ENCODE measurements around the gene TCAIM. TPM values are rescaled to one million over a fixed set of nuclear protein-coding genes. Genes with fewer than 3 reads are reported as not detected.

Gene TCAIM
- 10 to 100 TPM; 41.7 to 53.4 (median 49.3) TPM for polyA plus RNA-seq (ENCODE audit: insufficient read length in 4 of 4)

GRCh38 chr3:44338010-44338827 lies at the start of gene TCAIM:
Gene TCAIM, plus strand, starts transcription at chr3:44338766. Its CDS starts 16,017 bp downstream, at chr3:44354783.
- peak; percentile 93 to 97 (median 96) for DNase-seq (ENCODE audit: low read depth in 4 of 4, low spot score in 3 of 4)

GRCh38 chr3:44289882-44290462 lies 48.6 kb upstream of the TCAIM start:
- no peak for DNase-seq (ENCODE audit: low read depth in 4 of 4, low spot score in 3 of 4)

GRCh38 chr3:44292276-44292675 lies 46.3 kb upstream of the TCAIM start:
- no peak for DNase-seq (ENCODE audit: low read depth in 4 of 4, low spot score in 3 of 4)

- DNase-seq (ENCODE audit: low read depth in 4 of 4, low spot score in 3 of 4) = no peak
Measured at GRCh38 chr3:44292947-44293346, 45.6 kb upstream of the TCAIM start.

- no peak for DNase-seq (ENCODE audit: low read depth in 4 of 4, low spot score in 3 of 4)
Measured at GRCh38 chr3:44297255-44297654, 41.3 kb upstream of the TCAIM start.

- no peak for DNase-seq (ENCODE audit: low read depth in 4 of 4, low spot score in 3 of 4)
Measured at GRCh38 chr3:44301746-44302145, 36.8 kb upstream of the TCAIM start.

GRCh38 chr3:44309500-44309899 lies 29.1 kb upstream of the TCAIM start:
- DNase-seq (ENCODE audit: low read depth in 4 of 4, low spot score in 3 of 4) = no peak

GRCh38 chr3:44318891-44319311 lies 19.7 kb upstream of the TCAIM start:
- DNase-seq (ENCODE audit: low read depth in 4 of 4, low spot score in 3 of 4) = no peak

- DNase-seq (ENCODE audit: low read depth in 4 of 4, low spot score in 3 of 4) = no peak
Measured at GRCh38 chr3:44321335-44321734, 17.2 kb upstream of the TCAIM start.

- DNase-seq (ENCODE audit: low read depth in 4 of 4, low spot score in 3 of 4) = peak in 2 of 4 donors; percentile 54 to 55
Measured at GRCh38 chr3:44323341-44323955, 15.1 kb upstream of the TCAIM start.

GRCh38 chr3:44324584-44324983 lies 14.0 kb upstream of the TCAIM start:
- DNase-seq (ENCODE audit: low read depth in 4 of 4, low spot score in 3 of 4) = no peak

- DNase-seq (ENCODE audit: low read depth in 4 of 4, low spot score in 3 of 4) = no peak
Measured at GRCh38 chr3:44326019-44326418, 12.5 kb upstream of the TCAIM start.

GRCh38 chr3:44326515-44326914 lies 12.1 kb upstream of the TCAIM start:
- no peak for DNase-seq (ENCODE audit: low read depth in 4 of 4, low spot score in 3 of 4)

- DNase-seq (ENCODE audit: low read depth in 4 of 4, low spot score in 3 of 4) = no peak
Measured at GRCh38 chr3:44329946-44330345, 8.6 kb upstream of the TCAIM start.

- no peak for DNase-seq (ENCODE audit: low read depth in 4 of 4, low spot score in 3 of 4)
Measured at GRCh38 chr3:44330444-44330843, 8.1 kb upstream of the TCAIM start.

GRCh38 chr3:44334326-44334725 lies 4.2 kb upstream of the TCAIM start:
- DNase-seq (ENCODE audit: low read depth in 4 of 4, low spot score in 3 of 4) = no peak

GRCh38 chr3:44337248-44337785 lies 1.2 kb upstream of the TCAIM start:
- DNase-seq (ENCODE audit: low read depth in 4 of 4, low spot score in 3 of 4) = no peak

GRCh38 chr3:44338828-44339127 lies 212 bp downstream of the TCAIM start:
- DNase-seq (ENCODE audit: low read depth in 4 of 4, low spot score in 3 of 4) = no peak

GRCh38 chr3:44339181-44340057 lies 853 bp downstream of the TCAIM start:
- DNase-seq (ENCODE audit: low read depth in 4 of 4, low spot score in 3 of 4) = no peak

GRCh38 chr3:44340058-44340395 lies 1.5 kb downstream of the TCAIM start:
- no peak for DNase-seq (ENCODE audit: low read depth in 4 of 4, low spot score in 3 of 4)
